HCT116 (cell line): Measurements from ENCODE around the gene NEK11. TPM values are rescaled to one million over a fixed set of nuclear protein-coding genes. Genes with fewer than 3 reads are reported as not detected.

Experiments used
- ATAC-seq: fragments of 200-7000 bp; cut with Tn5 transposase; 2 replicates; pipeline ENCODE4 v1.9.1; 2020; ENCODE audit warnings: mild to moderate bottlenecking, moderate library complexity
- BruUV-seq: library from RNA; stranded (reverse); fragments of 400-500 nt; replicated peaks from 2 replicates; lab custom pipeline; 2021; lab: Mats Ljungman, UMichigan
- CTCF ChIA-PET: fragments of 300-600 bp; sonication (Branson Sonifier 250); formaldehyde crosslinking; loops from one replicate; lab custom pipeline; 2021; ENCODE audit warnings: antibody characterized with exemption; lab: Charles Lee
- POLR2A ChIA-PET: fragments of 300-600, 350-600 bp; sonication (Branson Sonifier 250); formaldehyde crosslinking; loops from one replicate; lab custom pipeline; 2021; ENCODE audit warnings: antibody characterized with exemption; lab: Charles Lee
- RAD21 ChIA-PET, 2 experiments: fragments of 300-600 bp; sonication (Branson Sonifier 250); formaldehyde crosslinking; loops; one replicate each; lab custom pipeline; 2023; ENCODE audit warnings: low total read pairs in 2 of 2; ENCODE audit not compliant: uncharacterized antibody in 2 of 2, unreplicated experiment in 2 of 2, low non-redundant PET in 1 of 2; lab: Charles Lee
- DNase-seq: peaks from one replicate; pipeline ENCODE4 v3.0.0-alpha.2; 2010; ENCODE audit warnings: low read depth, low spot score
- H2AFZ ChIP-seq: fragments of 200-600 bp; shearing (Covaris generic), sonication (generic); 2 replicates; pipeline ENCODE4 v1.6.1; 2017; ENCODE audit warnings: low read depth, mixed run types, mixed read lengths, antibody characterized with exemption, low read length; ENCODE audit not compliant: poor library complexity, severe bottlenecking
- H3K27ac ChIP-seq: 2 replicates; pipeline ENCODE4 v1.5.1; 2012; ENCODE audit warnings: low read depth, low read length
- H3K27me3 ChIP-seq: fragments of 200-600 bp; sonication (generic); 2 replicates; pipeline ENCODE4 v1.6.1; 2016; ENCODE audit warnings: mixed run types, low read length, mixed read lengths; ENCODE audit not compliant: insufficient read depth
- H3K36me3 ChIP-seq, 2 experiments: fragments of 200-500 bp in 1 of 2; fragments of 200-600 bp in 1 of 2; sonication (Bioruptor generic) in 1 of 2; sonication (generic) in 1 of 2; 2 replicates each; pipeline versions ENCODE4 v1.5.1 to v1.6.1; 2014 to 2016; ENCODE audit warnings: low read length in 2 of 2, inconsistent platforms in 1 of 2, mixed read lengths in 1 of 2, mixed run types in 1 of 2; ENCODE audit not compliant: insufficient read depth in 2 of 2, control insufficient read depth in 1 of 2
- H3K4me1 ChIP-seq, 2 experiments: fragments of 200-600 bp in 1 of 2; sonication (generic) in 1 of 2; 2 replicates each; pipeline versions ENCODE4 v1.5.1 to v1.6.1; 2012 to 2017; ENCODE audit warnings: low read length in 2 of 2, inconsistent platforms in 1 of 2, mild to moderate bottlenecking in 1 of 2, mixed read lengths in 1 of 2, mixed run types in 1 of 2, moderate library complexity in 1 of 2; ENCODE audit not compliant: insufficient read depth in 2 of 2, control insufficient read depth in 1 of 2
- H3K4me2 ChIP-seq: fragments of 200-600 bp; sonication (generic); 2 replicates; pipeline ENCODE4 v1.6.1; 2017; ENCODE audit warnings: mixed run types, low read length, mixed read lengths
- H3K4me3 ChIP-seq, 2 experiments: fragments of 200-600 bp in 1 of 2; sonication (generic) in 1 of 2; replicated peaks in 1 of 2; 2 replicates each; pipeline ENCODE4 v1.5.1; 2011 to 2016; ENCODE audit warnings: low read length in 2 of 2, control low read depth in 1 of 2, low read depth in 1 of 2, mild to moderate bottlenecking in 1 of 2, mixed read lengths in 1 of 2, mixed run types in 1 of 2
- H3K79me2 ChIP-seq: fragments of 200-600 bp; sonication (generic); 2 replicates; pipeline ENCODE4 v1.6.1; 2017; ENCODE audit warnings: mild to moderate bottlenecking, mixed run types, low read length, moderate library complexity, mixed read lengths; ENCODE audit not compliant: insufficient read depth
- H3K9ac ChIP-seq: fragments of 200-600 bp; sonication (generic); 2 replicates; pipeline ENCODE4 v1.6.1; 2016; ENCODE audit warnings: low read length, mixed read lengths
- H3K9me2 ChIP-seq: fragments of 200-600 bp; sonication (generic), shearing (Covaris generic); 2 replicates; pipeline ENCODE4 v1.6.1; 2017; ENCODE audit warnings: mixed run types, mild to moderate bottlenecking, moderate library complexity; ENCODE audit not compliant: insufficient read depth
- H3K9me3 ChIP-seq, 2 experiments: fragments of 200-500 bp in 1 of 2; fragments of 200-600 bp in 1 of 2; sonication (Bioruptor generic) in 1 of 2; sonication (generic) in 1 of 2; 2 replicates each; pipeline ENCODE4 v1.6.1; 2014 to 2017; ENCODE audit warnings: low read length in 2 of 2, mixed read lengths in 2 of 2, inconsistent platforms in 1 of 2, low read depth in 1 of 2, mild to moderate bottlenecking in 1 of 2, mixed run types in 1 of 2, moderate library complexity in 1 of 2; ENCODE audit not compliant: control insufficient read depth in 1 of 2, insufficient read depth in 1 of 2
- H4K20me1 ChIP-seq: fragments of 200-600 bp; sonication (generic), shearing (Covaris generic); 2 replicates; pipeline ENCODE4 v1.6.1; 2017; ENCODE audit warnings: mixed run types, mild to moderate bottlenecking, moderate library complexity; ENCODE audit not compliant: insufficient read depth
- CBX3 ChIP-seq: IDR thresholded peaks from 2 replicates; pipeline ENCODE4 v1.6.1; 2012; ENCODE audit warnings: low read depth
- CEBPB ChIP-seq: IDR thresholded peaks from 2 replicates; pipeline ENCODE4 v1.6.1; 2012; ENCODE audit warnings: low read depth
- CTCF ChIP-seq, 3 experiments: fragments of 200-600 bp in 1 of 3; sonication (generic) in 1 of 3; IDR thresholded peaks in 2 of 3; conservative IDR thresholded peaks in 1 of 3; 2 replicates each; pipeline ENCODE4 v1.5.1; 2012 to 2017; ENCODE audit warnings: low read depth in 2 of 3, low read length in 2 of 3, antibody characterized with exemption in 1 of 3, borderline replicate concordance in 1 of 3, control low read depth in 1 of 3, mild to moderate bottlenecking in 1 of 3, mixed read lengths in 1 of 3, mixed run types in 1 of 3, moderate library complexity in 1 of 3; ENCODE audit not compliant: insufficient read depth in 1 of 3
- EGR1 ChIP-seq: IDR thresholded peaks from 2 replicates; pipeline ENCODE4 v1.6.1; 2012; ENCODE audit warnings: low read depth
- ELF1 ChIP-seq: IDR thresholded peaks from 2 replicates; pipeline ENCODE4 v1.6.1; 2012; ENCODE audit warnings: low read depth, borderline replicate concordance
- EZH2phosphoT487 ChIP-seq: fragments of 200-600 bp; IDR thresholded peaks from 2 replicates; pipeline ENCODE4 v1.6.1; 2018; ENCODE audit warnings: antibody characterized with exemption, borderline replicate concordance
- FOSL1 ChIP-seq: IDR thresholded peaks from 2 replicates; pipeline ENCODE4 v1.6.1; 2012; ENCODE audit warnings: low read depth
- JUND ChIP-seq: IDR thresholded peaks from 2 replicates; pipeline ENCODE4 v1.6.1; 2012
- MAX ChIP-seq: IDR thresholded peaks from 2 replicates; pipeline ENCODE4 v1.6.1; 2012
- POLR2A ChIP-seq: IDR thresholded peaks from 2 replicates; pipeline ENCODE4 v1.7.0; 2011; ENCODE audit warnings: borderline replicate concordance; ENCODE audit not compliant: insufficient read depth, insufficient read length; ENCODE audit errors: extremely low read depth
- POLR2AphosphoS5 ChIP-seq: IDR thresholded peaks from 2 replicates; pipeline ENCODE4 v1.6.1; 2011; ENCODE audit warnings: mild to moderate bottlenecking, low read depth, low read length, moderate library complexity
- RAD21 ChIP-seq: IDR thresholded peaks from 2 replicates; pipeline ENCODE4 v1.6.1; 2012; ENCODE audit warnings: low read depth, mild to moderate bottlenecking
- REST ChIP-seq: IDR thresholded peaks from 2 replicates; pipeline ENCODE4 v1.6.1; 2012; ENCODE audit warnings: low read depth
- SIN3A ChIP-seq: IDR thresholded peaks from 2 replicates; pipeline ENCODE4 v1.6.1; 2012; ENCODE audit warnings: low read depth
- SP1 ChIP-seq: IDR thresholded peaks from 2 replicates; pipeline ENCODE4 v1.6.1; 2012; ENCODE audit warnings: low read depth
- TCF7L2 ChIP-seq: IDR thresholded peaks from 2 replicates; pipeline ENCODE4 v1.7.0; 2011; ENCODE audit warnings: borderline replicate concordance, inconsistent platforms; ENCODE audit not compliant: insufficient read depth, insufficient read length; ENCODE audit errors: extremely low read depth
- YY1 ChIP-seq: IDR thresholded peaks from 2 replicates; pipeline ENCODE4 v1.6.1; 2011; ENCODE audit warnings: low read length, low read depth, moderate library complexity, mild to moderate bottlenecking; ENCODE audit not compliant: insufficient replicate concordance; ENCODE audit errors: extremely low read depth
- ZBTB33 ChIP-seq: IDR thresholded peaks from 2 replicates; pipeline ENCODE4 v1.6.1; 2011; ENCODE audit warnings: mild to moderate bottlenecking, low read length, moderate library complexity; ENCODE audit not compliant: insufficient replicate concordance; ENCODE audit errors: extremely low read depth
- ZFX ChIP-seq: fragments of 450-650 bp; IDR thresholded peaks from 2 replicates; pipeline ENCODE4 v1.6.1; 2017
- ZNF274 ChIP-seq: fragments of 200-500 bp; sonication (Bioruptor generic); IDR thresholded peaks from 2 replicates; pipeline ENCODE4 v1.6.1; 2014; ENCODE audit warnings: mild to moderate bottlenecking, low read depth, low read length, inconsistent platforms
- intact Hi-C: fragments of 100-400 bp; cut with micrococcal nuclease; formaldehyde crosslinking; loops from 2 replicates; pipeline ENCODE4 v1.10.0; 2022
- total RNA-seq: library from RNA; stranded (reverse); gene quantifications from one replicate; pipeline ENCODE4 v1.2.1, GENCODE V29; 2021; ENCODE audit not compliant: unreplicated experiment

NEK11 gene
- total RNA-seq, 1 experiment from 2014 or later: 3.1 TPM

GRCh38 chr3:131349454-131349853 is 322.8 kb downstream of the NEK11 start:
- Histone ChIP-seq H3K36me3 (no peaks in the 10 kb centered on the region), H3K79me2 (no peaks in the 10 kb centered on the region), H3K9ac (peak overlapping the region; percentile 39; the same call in 1 of the 2 replicates), H3K27ac (no peak overlapping the region), H3K4me1 (peaks cover 13 to 24% of the 10 kb centered on the region in 2 experiments), H4K20me1 (no peaks in the 10 kb centered on the region), H3K27me3 (no peaks in the 10 kb centered on the region), H3K9me2 (no peaks in the 10 kb centered on the region), H3K9me3 (no peaks in the 10 kb centered on the region), H3K4me2 (peak overlapping the region; percentile 73), H3K4me3 (peak overlapping the region in 1 of 2 experiments; percentile 34; a peak in 1 of 4 replicates), H2AFZ (peak overlapping the region; percentile 31)
- CTCF ChIA-PET: no interaction called here
- ATAC-seq: no peak
- no peak for DNase-seq
- TF ChIP-seq ZFX: no peak
- TF ChIP-seq JUND: no peak
- no peak for TF ChIP-seq FOSL1
- TF ChIP-seq REST: no peak
- TF ChIP-seq CEBPB: no peak
- no peak for TF ChIP-seq RAD21
- TF ChIP-seq SP1: no peak
- TF ChIP-seq ZBTB33: no peak
- TF ChIP-seq ELF1: no peak
- TF ChIP-seq SIN3A: no peak
- no peak for TF ChIP-seq MAX
- no peak for TF ChIP-seq EGR1
- TF ChIP-seq EZH2phosphoT487: no peak
- TF ChIP-seq ZNF274: no peak
- TF ChIP-seq TCF7L2: no peak
- no peak for TF ChIP-seq CBX3
- TF ChIP-seq POLR2AphosphoS5: no peak
- no peak for TF ChIP-seq CTCF (IDR thresholded peaks at IDR 0.05 in 2 of 3, conservative IDR thresholded peaks at IDR 0.05 in 1 of 3; ENCODE audit: borderline replicate concordance in 1 of 3, insufficient read depth in 1 of 3, low read depth in 2 of 3, low read length in 2 of 3)
- no peak for TF ChIP-seq YY1
- TF ChIP-seq POLR2A: no peak
- POLR2A ChIA-PET: interaction anchor here (1.3 kb wide), 1 partner anchor 12 kb away, joined by 5 read pairs; no protein-coding TSS in a partner anchor
- RAD21 ChIA-PET: no interaction called here
- BruUV-seq: no TSS peak
- intact Hi-C loops: no loop called here
